Transverse colon (tissue), 3 donors: ENCODE measurements around the gene MAN1B1.

Experiments
- CTCF ChIP-seq, 5 experiments: fragments of 200-600 bp in 3 of 5; fragments of 450-650 bp in 2 of 5; sonication (generic) in 3 of 5; IDR thresholded peaks; 1 replicate in 2 of 5; 2 replicates in 3 of 5; pipeline ENCODE4 v1.5.1; 2016 to 2017; ENCODE audit warnings: antibody characterized with exemption in 5 of 5, inconsistent platforms in 3 of 5, mild to moderate bottlenecking in 2 of 5, moderate library complexity in 1 of 5
- EP300 ChIP-seq: sonication (generic); formaldehyde crosslinking; IDR thresholded peaks from one replicate; pipeline ENCODE4 v1.6.1; 2017; ENCODE audit warnings: antibody characterized with exemption, low read depth

GRCh38 chr9:137114613-137115393 lies 28.0 kb downstream of the MAN1B1 start, which contains the start of gene DPP7:
- TF ChIP-seq EP300 = no peak
- TF ChIP-seq CTCF (IDR thresholded peaks at IDR 0.05) = no peak
